Anterior cingulate cortex (tissue), 58 donors: ENCODE measurements around the gene RNF220.

Experiments used
- DNase-seq, 58 donors: peaks; one replicate each; lab custom pipeline; 2025; lab: John Stamatoyannopoulos, UW

The RNF220 gene

GRCh38 chr1:44513111-44513510, 108.1 kb downstream of the RNF220 start:
- no peak for DNase-seq

DNA sequence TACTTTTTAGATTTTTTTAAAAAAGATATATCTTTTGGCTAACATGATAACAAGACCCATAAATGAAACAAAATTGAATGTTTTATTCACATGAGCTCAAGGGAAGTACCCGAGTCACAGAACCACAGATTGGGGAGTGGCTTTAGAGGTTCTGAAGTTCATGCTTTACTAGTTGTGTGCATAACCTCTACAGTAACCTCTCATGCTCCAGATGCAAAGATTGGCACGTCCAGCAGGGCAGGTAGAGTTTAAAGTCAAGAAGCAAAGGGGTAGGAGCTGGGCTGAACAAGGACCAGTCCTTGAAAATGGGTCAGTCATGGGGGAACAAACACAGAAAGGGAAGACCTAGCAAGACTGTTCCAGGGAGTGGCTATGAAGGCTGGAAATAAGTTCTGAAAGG, 109.6 kb downstream of the RNF220 start:
- no peak for DNase-seq

DNA sequence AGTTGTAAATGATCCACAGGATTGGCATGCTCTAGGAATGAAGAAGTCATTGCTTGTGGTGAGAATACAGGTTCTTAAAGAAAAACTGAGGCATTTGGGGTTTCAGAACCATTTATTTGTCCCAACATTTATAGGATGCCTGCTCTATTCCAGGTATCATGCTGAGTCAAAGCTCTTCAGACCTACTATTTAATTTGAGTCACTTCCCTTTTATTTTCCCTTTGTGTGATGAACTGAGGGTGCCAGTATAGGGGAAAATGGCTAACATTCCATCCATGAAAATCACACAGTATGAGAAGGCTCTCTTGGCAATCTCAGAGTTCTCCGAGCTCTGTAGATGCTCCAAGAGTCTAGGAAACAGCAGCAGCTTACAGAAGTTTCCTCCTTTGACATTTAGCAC, 110.4 kb downstream of the RNF220 start:
- DNase-seq: no peak

- peak in 1 of 58 donors; percentile 24 for DNase-seq
These were observed 114.1 kb downstream of the RNF220 start for GRCh38 chr1:44519035-44519676.

DNA sequence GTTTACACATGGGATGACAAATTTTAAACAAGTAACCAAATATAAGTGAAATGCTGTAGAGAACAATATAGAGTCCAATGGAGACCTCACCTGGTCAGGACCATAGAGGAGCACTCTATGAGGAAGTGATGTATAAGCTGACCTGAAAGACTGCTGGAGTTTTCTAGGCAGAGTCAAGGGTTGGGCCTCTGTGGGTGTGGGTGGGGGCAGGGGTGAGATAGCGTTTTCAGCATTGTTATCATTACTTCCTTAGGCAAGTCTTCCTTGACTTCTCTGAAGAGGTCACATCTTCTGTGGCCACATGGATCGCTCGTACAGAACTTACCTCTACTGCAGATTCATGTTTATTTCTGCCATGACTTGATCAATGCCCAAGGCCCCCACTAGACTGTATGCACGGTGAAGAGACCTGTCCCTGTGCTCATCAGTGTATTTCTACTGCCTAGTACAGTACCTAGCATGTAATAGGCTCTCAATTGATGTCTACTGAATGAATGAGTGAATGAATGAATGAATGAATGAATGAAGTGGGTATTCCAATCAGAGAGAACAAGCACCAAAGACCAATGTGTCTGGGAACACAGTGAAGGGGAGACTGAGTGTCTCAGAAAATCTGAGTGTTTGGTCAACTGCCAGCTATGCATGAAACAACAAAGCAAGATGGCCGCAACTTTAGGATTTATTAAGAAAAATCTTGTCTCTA, 116.5 kb downstream of the RNF220 start:
- DNase-seq: no peak

DNA sequence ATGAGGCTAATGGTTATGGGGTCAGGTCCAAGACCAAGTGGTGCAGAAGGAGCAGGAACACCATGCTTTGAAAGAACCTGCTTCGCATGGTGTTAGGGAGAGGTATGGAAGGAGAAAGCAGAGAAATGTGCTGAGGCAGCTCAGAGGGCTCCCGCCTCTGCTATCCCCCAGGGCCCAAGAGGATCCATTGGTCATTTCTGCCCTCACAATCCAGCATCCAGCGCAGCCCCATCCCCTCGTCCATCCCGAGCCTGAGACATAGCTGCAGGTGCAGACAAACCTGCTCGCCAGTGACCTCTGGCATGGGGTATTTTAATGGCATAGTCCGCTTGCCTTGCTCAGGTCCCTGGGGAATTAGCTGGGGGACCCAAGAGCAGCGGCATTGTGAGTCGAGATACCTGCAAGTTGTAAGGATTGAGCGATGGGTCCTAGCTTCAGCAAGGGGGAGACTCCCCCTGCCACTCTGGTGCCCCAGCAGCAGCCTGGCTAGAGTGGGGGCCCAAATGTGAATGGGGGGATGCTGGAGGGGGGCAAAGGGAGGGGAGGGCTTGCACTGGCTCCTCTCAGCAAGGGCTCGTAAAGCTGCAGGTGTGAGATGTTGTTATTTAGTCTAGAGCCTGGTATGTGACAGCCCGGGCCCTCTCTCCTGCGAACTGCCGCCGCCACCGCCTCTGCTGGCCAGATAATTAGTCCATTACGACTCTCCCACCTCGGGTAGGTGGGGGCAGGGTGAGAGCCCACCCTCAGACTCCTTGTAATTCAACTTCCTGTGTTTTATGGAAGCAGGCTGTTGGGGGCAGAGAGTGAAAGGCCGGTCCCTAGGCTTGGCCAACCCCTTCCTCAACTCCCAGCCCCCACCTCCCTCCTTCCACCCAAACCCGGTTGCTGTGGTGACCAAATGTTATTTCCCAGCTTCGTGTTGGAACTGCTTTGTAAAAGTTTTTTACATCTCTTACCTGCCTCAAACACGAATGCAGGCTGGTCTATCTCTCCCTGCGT, 118.8 kb downstream of the RNF220 start:
- DNase-seq: no peak

- peak in 5 of 58 donors; percentile 18 to 45 (median 36) for DNase-seq
These were observed 119.8 kb downstream of the RNF220 start for GRCh38 chr1:44524655-44525500.

GRCh38 chr1:44526295-44527073, 121.4 kb downstream of the RNF220 start:
- no peak for DNase-seq

DNA sequence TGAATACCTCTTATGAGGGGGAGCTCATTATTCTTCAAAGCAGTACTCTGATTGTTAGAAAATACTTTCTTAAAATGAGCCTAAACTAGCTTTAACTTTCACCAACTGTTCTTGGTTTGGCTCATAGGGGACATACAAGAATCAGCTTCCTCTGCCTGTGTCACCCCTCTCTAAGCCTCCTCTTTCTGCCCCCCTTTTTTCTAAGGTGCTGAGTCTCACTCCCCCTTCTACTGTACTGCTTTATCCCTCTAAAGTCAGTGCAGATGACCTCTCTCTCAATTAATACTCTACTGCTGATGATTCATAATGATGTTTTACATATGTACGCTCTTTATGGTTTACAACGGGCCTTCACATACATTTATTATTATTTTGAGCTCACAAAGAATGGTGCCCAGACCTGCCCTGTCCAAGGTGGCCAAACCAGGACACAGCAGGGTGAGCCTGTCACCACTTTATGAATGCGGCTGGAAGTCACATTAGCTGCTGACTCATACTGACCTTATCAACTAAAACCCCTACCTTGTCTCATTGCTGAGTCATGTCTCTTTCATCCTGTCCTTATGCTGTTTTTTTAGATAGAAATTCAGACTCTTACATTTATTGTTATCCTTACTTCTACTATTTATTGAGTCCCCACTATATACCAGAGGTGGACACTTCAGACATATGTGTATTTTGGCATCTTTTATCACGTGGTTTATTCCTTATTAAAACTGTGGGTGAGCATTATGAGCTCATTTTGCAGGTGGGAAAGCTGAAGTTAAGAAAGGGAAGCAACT, 126.9 kb downstream of the RNF220 start:
- no peak for DNase-seq

GRCh38 chr1:44532567-44532944, 127.5 kb downstream of the RNF220 start:
- peak in 8 of 58 donors; percentile 16 to 83 (median 33) for DNase-seq

DNA sequence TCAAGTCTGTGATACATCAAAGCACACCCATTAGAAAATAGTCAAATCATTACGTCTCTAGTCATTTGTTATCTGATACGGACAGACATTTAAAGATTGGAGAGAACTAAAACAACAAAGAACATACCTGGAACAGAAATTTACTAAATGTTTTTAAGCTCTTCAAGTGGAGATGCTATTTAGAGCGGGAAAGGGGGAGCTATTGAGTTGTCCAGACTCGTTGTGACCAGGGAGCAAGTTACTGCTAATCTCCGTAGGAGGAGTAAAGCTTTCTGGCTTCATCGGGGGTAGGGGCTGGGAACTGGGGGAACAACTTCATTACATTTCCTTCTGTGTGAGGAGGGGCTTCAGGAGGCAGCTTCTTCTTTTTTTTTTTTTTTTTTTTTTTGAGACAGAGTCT, 129.7 kb downstream of the RNF220 start:
- no peak for DNase-seq

- DNase-seq: no peak
These were observed 131.5 kb downstream of the RNF220 start for GRCh38 chr1:44536357-44537209.

DNA sequence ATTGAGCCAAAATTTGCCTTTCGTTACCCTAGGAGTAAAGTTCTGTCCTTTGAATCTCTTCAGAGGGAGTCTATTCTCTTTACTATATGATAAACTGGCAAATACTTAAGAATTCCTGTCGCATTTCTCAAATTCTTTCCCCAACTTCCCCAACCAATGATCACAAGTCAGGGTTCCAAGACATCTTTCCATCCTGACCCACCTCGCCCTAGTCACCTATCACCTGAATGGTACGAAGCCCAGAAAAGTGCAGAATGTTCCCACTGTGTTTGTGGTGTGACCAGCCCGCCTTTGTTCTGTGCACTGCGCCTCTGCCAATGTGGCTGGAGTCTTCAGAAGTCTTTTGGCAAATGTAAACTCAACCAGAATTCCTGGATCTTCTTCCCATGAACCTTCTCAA, 132.5 kb downstream of the RNF220 start:
- peak in 1 of 58 donors; percentile 26 for DNase-seq

DNA sequence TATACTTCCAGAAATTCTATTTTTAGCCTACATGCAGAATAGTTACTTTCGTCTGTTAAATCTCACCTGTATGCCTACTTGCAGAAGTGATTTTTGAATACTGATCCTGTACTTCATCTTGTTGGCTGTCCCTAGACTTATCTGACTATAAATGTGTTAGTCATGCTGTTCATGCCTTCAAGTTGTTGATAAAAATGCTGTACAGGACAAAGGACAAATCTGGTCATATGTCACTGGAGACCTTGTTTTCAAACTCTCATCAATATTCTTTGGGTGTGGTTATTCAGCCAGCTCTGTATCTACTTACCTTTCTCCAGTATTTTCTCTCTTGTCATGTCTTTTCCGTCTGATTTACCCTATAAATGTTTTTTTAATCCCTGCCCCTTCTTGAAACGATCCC, 132.9 kb downstream of the RNF220 start:
- DNase-seq: no peak

GRCh38 chr1:44539991-44540730, 135.1 kb downstream of the RNF220 start:
- DNase-seq: no peak

GRCh38 chr1:44542420-44543063, 137.5 kb downstream of the RNF220 start:
- DNase-seq: peak in 8 of 58 donors; percentile 5 to 51 (median 24)
